ENCODE data around the gene DHX8.

The DHX8 gene

DNA sequence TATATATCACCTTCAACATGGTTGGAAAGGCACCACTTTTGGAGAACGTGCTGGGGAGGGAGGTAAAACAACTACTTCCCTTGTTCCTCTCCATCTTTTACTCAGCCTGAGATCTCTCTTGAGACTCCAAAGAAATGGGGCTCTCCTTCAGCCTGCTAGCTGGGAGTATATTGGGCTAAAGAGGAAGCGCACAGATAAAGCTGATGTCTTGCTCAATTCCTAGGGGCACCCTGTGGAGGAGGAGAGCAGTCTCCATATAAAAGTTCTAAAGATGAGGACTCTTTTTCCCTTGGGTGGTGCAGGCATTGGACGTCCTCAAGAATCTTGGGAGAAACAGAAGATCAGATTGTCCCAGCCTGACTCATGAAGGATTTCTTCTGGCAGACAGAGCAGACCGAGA, 67.0 kb downstream of the DHX8 start:
- DNase-seq, result no peak

DNA sequence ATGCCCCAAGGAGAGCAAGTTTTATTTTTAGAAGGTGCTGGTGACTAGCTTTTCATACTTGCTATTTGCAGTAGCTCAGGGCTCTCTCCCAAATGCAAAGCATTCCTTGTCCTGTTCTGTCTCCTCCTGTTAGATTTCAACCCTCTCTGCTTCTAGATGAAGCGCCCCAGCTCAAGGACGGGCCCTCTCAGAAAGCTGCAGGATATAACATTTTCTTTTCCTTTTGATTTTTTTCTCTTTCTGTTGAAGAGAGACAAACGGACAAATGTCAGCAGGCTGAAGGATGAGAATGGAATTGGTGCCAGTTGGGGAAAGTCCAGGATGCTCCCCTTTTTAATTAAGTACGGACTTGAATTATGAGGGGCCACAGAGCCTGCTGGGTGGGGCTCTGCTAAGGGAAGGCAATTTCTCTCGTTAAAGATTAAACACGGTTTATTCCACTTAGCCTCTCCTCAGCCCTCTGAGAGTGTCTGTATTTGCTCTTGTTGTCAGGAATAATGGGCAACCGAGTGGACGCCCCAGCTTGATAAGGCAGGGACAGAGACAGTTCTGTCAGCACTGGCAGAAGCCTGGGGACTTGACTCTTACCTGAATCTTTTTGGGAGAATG, 68.6 kb downstream of the DHX8 start:
- no peak for DNase-seq

DNA sequence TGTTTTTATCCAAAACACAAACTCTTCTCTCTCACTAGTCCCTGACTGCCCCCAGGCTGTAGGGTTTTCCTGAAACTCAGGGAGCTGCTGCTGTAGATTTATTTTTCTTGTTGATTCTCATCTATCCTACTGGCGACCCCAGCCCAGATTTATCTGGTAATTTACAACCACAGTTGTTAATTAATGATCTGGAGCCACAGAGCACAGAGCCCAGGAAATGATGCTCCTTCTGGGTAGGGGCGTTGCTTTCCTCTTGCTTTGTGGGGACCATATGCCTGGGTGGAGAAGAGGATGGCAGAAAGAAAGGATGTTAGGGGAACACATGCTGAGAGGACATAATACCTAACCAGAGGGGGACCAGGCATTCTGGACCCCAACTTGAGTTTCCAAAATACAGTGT, 69.8 kb downstream of the DHX8 start:
- DNase-seq, result no peak

DNA sequence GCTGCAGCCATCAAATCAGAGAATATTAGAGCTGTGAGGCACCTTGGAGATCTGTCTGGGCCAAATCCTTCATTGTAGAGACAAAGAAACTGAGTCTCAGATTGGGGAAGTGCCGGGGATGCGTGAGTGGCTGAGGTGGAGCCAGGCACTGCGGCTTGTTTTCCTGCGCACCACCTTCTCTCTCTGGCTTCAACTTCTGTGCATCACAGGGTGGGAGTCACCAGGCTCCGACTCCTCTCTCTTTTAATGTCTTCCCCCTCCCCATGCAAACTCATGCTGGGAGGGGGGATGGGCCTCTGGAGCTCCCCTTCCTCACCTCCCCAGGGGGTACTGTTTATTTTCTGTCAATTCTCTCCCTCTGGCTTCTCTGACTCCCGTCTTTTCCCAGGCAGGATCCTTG, 71.1 kb downstream of the DHX8 start:
- no peak for DNase-seq

DNA sequence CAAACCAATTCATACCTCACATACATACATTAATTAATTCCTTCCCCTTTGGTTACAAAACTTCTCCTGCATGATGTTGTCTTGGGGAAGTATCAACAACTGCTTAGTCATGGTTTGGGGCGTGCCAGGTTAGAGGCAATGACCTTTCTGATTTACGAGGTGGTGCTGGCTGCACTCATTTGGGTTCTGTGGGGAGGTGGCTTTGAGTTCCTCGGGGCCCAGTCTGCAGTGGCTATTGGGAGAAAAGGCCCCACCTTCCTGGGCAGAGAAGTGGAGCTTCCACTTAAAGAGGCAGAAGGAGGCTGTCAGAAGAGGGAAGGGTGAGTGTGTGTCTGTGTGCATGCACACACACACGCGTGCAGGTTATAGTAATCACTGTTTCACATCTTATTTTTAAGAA, 72.5 kb downstream of the DHX8 start:
- no peak for DNase-seq

DNA sequence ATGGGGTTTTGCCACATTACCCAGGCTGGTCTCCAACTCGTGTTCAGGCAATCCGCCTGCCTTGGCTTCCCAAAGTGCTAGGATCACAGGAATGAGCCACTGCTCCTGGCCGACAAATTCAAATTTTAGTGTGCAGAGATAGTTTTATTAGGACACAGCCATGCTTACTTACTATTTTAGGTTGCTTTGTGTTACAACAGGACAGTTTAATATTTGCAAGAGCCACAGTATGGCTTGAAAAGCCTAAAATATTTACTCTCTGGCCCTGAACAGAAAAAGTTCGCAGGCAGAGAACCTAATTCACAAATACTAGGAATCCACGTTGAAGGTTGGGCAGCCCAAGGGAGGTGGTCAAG, 75.0 kb downstream of the DHX8 start:
- DNase-seq, result no peak

DNA sequence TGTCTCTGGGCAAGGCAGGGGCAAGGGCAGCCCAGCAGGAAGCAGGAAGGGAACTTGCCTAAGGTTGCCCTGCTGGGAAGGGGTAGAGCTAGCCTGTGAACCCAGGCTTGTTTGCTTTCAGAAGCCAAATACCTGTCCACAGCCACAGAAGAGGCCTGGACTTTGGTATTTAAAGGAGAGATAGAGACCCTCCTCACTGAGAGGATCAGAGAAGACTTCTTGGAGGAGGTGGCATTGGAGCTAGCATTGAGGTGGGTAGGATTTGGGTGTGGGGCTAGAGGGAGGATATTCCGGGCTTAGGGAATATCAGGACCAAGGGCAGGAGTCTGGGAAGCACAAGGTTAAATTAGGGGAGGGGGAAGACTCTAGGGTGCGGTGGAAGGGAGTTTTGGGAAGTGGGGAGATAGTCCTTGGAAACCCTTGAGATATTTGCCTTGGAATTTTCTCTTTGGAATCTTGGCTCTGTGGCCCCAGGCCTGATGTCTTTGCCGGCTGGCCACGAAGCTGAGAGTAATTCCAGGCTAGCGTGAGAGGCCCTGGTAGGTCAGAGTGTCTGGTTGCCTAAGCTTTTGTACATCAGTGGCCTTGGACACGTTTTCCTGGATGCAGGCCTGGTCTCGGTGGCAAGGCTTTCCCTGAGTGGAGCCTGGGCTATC, 75.5 kb downstream of the DHX8 start:
- DNase-seq, result no peak

DNA sequence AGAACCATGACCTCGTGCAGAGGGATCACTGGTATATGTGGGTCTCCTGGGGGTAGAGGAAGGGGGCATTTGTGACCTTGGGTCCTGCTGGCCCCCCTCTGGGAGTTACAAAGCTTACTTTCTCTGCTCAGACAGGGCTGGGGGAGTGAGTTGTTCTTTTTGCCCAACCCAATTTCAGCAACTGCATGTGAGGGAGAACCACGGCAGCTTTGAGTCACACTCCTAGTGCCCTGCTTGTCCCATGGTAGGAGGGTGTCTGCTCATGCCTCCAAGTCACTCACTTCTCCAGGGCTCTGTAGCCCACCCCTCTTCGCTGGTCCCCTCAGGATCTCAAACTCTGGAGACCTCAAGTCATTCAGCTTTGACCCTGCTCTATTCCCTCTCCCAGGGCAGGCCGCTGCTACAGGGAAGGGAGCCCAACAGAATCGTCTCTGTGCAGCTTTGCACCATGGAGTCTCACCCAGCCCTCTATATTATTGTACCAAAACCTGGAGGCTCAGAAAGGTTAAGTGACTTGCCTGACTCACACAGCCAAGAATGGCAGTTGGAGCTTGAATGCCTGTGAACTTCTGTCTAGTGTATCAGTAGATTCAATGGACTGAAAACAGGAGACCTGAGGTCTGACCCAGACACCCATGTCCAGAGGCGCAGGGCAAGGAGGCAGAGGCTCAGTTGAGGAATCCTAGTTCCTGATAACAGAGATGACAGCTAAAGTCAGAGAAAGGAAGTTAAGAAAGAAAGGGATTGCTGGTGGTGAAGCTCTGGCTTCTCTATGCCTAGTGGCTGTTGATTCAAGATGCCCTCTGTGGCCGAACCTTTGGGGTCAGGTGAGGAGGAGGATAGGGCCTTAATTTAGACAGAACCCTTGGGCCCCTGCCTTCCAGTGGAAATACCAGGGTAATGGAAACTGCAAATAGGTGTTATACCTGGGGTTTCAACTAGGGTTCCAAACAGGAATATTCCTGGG, 77.0 kb downstream of the DHX8 start:
- no peak for DNase-seq

DNA sequence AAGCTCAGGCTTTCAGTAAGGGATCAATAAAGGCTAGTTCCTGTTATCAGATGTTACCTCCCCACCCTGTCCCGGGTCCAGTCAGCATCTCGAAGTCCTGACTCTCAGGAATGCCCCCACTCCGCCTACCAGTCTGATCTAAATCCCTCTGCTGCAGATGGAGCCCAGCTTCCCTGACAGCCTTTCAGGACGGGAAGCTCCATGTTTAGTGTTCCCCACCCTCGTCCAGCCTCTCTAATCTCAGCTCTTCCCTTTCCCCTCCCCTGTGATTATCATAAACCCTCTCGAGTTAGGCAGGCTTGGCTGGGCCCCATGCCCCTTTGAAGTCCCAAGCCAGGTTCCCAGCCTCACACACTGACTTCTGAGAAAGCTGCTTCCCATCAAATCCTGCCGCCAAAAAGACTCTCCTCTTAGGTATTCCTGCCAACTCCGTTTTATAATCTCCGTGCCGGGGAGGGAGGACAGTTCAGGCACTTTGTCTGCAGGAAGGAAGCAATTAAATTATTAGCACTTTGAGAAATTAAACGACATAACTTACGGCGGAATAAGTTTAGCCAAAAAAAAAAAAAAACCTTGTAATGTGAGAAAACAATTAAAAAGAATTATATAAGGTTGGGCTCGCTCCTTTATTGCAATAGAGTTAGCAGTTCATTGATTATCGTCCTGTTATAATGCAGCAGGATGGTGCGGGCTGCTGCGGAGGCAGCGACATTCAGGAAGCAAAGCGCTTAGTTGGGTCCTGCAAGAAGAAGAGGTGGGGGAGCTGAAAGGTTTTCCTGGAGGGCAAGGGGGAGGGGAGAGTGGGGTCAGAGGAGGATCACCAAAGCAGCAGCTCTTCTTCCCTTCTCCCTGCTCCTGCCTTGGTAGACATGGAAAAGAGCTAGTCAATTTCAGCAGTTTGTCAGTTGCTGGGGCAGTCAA, 79.2 kb downstream of the DHX8 start:
- DNase-seq, result no peak

DNA sequence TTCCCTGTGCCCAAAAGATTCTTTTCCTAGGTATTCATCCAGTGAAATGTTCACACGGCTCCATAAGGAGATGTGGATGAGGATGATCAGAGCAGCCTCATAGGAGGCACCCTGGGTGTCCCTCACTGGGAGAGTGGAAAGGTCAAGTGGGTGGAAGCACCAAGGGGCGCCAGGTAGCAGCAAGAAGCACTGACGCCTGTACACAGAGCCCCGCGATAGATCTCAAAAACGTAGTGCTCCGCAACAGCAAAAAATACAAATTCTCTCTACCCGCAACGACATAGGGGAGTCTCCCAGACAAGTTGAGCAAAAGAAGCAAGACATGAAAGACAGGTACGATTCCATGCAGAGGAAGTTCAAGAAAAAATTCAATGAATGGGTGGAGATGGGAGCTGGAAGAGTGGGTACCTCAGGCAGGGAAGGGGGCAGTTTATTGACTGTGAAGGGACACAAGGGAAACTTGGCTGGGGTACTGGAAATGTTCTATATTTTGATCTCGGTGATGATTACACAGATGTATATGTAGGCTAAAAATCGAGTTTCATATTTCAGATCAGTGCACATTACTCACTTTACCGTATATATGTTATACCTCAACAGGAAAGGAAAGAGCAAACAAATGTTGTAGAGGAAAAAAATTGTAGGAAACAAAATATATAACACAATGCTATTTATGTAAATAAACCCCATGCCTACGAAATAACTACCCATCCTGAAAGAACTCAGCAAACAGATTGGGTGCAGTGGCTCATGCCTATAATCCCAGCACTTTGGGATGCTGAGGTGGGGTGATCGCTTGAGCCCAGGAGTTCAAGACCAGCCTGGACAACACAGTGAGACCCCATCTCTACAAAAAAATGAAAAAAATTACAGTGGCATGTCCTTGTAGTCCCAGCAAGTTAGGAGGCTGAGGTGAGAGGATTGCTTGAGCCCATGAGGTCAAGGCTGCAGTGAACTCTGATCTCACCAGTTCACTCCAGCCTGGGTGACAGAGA, 80.1 kb downstream of the DHX8 start:
- no peak for DNase-seq

DNA sequence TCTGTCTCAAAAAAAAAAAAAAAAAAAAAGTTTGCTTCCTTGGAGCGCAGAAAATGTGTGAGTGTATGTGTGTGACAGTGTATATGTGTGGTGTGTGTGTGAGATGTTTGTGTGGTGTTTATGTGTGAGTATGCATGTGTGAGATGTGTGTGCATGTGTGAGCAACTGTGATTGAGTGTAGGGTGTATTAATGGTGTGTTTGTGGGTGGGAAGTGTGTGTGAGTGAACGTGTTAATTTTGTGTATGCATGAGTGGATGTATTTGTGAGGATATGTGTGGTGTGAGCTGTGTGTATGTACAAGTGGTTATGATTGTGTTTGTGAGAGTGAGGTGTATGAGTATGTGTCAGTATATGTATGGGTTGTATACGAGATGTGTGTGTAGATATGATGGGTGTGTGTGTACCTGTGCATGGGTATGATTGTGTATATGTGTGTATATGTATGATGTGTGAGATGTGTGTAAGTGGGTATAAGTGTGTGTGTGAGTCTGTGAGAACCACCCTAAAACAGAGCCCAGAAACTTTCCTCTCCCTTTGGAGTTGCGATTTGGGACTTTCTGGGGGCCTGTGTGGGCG, 84.8 kb downstream of the DHX8 start:
- no peak for DNase-seq

DNA sequence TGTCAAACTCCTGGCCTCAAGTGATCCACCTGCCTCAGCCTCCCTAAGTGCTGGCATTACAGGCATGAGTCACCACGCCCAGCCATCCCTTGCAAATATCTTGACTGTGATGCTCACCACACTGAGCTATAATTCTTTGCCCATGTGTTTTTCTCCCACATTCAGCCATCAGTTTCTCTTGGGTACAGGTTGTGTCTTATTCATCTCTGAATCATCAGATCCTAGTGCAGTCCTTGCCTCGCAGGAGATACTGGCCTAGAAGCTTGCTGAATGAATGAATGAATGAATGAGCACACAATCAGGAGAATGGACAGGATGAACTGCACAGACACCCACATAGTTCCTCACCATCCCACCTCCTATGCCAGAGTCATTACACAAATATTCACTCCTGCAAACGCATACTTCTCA, 86.7 kb downstream of the DHX8 start:
- no peak for DNase-seq

DNA sequence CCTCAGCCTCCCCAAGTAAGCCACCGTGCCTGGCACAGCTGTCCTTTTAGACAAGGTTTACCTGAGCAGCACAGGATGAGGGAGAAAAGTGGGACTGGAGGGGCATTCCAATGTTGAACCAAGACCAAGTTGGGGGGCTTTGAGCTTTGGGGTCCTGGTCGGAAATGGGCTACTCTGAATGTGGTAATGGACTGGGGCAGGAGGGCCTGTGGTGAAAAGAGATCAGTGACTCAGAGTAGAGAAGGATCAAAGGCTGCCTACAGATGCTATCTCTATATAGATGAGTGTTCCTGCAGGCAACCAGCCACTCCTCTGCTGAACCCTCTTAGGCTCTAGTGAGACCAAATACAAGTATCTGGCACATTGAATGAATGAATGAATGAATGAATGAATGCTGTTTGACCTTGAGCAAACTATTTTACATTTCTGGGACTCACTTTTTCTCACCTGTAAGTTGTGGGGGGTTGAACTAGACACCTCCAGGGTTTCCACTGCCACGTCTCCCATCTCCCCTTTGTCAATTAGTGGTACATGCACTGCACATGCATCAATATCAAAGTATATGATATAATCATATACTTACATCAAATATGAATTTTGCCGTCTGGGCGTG, 88.7 kb downstream of the DHX8 start:
- DNase-seq, result no peak

DNA sequence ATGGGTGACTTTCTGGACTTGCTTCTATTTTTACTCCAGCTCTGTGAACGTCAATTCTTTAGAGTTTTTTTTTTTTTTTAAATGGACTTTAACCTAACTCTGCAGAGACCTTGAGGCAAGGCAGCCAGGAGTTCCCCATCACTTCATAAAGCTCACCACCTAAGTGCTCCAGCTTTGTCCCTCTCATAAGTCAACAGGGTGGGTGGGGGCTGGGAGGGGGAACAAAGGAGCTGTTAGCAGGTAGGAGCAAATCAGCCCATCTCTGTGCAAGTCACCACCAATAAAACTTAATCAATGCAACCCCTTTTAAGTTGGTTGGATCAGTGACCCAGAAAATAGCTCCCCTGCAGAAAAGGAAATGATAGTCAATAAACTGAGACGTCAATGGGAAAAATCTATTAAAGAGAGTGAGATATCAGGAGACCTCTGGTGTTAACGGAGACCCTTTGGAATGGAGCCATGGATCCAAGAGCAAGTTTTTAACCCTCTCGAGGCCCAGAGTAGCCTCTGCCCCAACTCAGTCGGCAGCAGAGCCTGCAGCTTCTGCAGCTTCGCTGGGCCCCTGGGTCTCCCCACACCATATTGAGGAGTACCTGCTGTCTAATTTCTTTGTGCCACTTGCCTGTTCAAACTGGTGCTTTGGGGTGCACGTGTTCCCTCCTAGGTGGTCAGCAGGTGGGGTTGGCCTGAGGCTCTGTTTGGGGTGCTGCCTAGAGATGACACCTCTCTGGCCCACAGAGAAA, 90.0 kb downstream of the DHX8 start:
- no peak for DNase-seq

DNA sequence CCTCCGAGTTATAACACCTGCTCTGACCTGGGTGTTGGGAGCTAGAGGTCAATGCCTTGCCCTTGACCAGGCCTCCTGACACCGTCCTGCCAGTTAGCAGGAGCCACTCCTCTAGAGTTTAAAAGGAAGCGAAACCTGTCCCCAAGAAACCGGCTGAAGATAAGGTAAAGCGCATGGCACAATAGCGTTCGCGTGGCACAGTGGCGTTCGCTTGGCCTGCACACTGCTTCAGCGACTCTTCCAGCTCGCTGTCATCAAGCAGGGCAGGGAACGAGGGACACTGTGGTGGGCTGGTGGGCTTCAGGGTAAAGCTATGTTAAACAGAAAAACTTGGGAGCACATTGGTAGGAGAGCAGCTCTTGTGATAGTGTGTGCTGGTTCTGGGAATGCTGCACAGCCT, 90.6 kb downstream of the DHX8 start:
- no peak for DNase-seq

DNA sequence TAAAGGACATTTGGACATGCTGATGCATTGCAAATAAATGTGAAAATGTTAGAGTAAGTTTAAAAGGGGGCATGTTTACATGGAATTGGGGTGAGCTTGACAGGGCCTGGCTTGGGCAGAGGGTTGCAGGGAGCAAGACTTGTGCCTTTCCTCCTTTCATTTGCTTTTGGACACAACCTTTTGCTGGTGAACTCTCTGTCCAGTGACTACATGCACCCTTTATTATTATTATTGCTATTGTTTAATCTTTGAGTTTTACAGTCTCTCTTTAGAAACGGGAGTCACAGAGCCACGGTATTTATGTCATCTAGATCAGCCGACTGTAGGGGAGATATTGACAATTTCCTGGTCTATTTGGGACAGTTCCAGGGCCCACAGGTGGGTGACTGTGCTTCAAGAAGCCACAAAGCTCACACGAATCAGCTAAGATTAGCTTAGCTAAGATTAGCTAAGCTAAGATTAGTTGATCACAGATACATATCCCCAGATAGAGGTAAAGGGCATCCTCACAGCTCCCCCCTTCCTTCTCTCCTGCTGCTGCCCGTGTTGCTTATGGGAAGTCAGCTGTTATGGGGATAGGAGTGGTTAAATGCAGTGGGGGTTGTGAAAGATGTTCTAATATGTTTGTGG, 91.2 kb downstream of the DHX8 start:
- no peak for DNase-seq

Measured in COR-L47 (cell line).